Purkinje cell (primary cell): Measurements from ENCODE around the gene RTBDN. TPM values are rescaled to one million over a fixed set of nuclear protein-coding genes. Genes with fewer than 3 reads are reported as not detected.

ENCODE experiments used
- polyA plus RNA-seq: library from polyadenylated mRNA; unstranded; fragments of >200 nt; fragmentation: Nextera tagmentation; gene quantifications from 2 replicates; pipeline ENCODE4 v1.2.1, GENCODE V29; 2014

RTBDN gene
- polyA plus RNA-seq, result 8.2 TPM in 1 of 2 replicates, not detected in the other

GRCh38 chr19:12834566-12834943, at the start of gene RTBDN:
RTBDN (minus strand) TSS chr19:12834579; CDS start chr19:12829979, 4,600 bp downstream.

GRCh38 chr19:12881172-12881808, 46.9 kb upstream of the RTBDN start, which contains the start of gene DNASE2:
DNASE2 (minus strand) TSS chr19:12881449; CDS start chr19:12881375, 74 bp downstream.

GRCh38 chr19:12838182-12838885, 4.0 kb upstream of the RTBDN start, which contains the start of gene MAST1:
MAST1 (plus strand) TSS chr19:12838515; CDS start chr19:12838573, 58 bp downstream.

GRCh38 chr19:12806242-12807081, 27.9 kb downstream of the RTBDN start, which contains the start of gene RNASEH2A:
RNASEH2A (plus strand) TSS chr19:12806584; CDS start chr19:12806674, 90 bp downstream.

GRCh38 chr19:12801466-12802266, 32.7 kb downstream of the RTBDN start, which contains the start of the genes PRDX2 and THSD8:
PRDX2 (minus strand) TSS chr19:12801800; CDS start chr19:12801261, 539 bp downstream.
THSD8 (plus strand) TSS chr19:12802069; CDS start chr19:12802072, 3 bp downstream.

GRCh38 chr19:12791345-12792050, 42.9 kb downstream of the RTBDN start, which contains the start of gene JUNB:
JUNB (plus strand) TSS chr19:12791486; CDS start chr19:12791772, 286 bp downstream.

Other genes with a start within 250 kb of the RTBDN start
- gene ZNF490, start 223.8 kb downstream of the RTBDN start, polyA plus RNA-seq, result 2.1 and 3.1 TPM in 2 replicates
- gene ZNF791, start 223.7 kb downstream of the RTBDN start, polyA plus RNA-seq, result 11.3 and 13.7 TPM in 2 replicates
- gene MAN2B1, start 167.8 kb downstream of the RTBDN start, polyA plus RNA-seq, result 2.5 TPM in 1 of 2 replicates, not detected in the other
- 15.0 and 22.2 TPM in 2 replicates for gene WDR83, start 167.8 kb downstream of the RTBDN start, polyA plus RNA-seq
- gene DHPS, start 152.7 kb downstream of the RTBDN start, polyA plus RNA-seq, result 54.0 and 71.6 TPM in 2 replicates
- not detected in 2 replicates for gene GNG14, start 146.6 kb downstream of the RTBDN start, polyA plus RNA-seq
- gene FBXW9, start 137.9 kb downstream of the RTBDN start, polyA plus RNA-seq, result 0.31 and 0.50 TPM in 2 replicates
- 31.5 and 39.0 TPM in 2 replicates for gene TNPO2, start 110.6 kb downstream of the RTBDN start, polyA plus RNA-seq
- gene TRIR, start 99.9 kb downstream of the RTBDN start, polyA plus RNA-seq, result 64.1 and 73.9 TPM in 2 replicates
- 20.2 and 38.0 TPM in 2 replicates for gene GET3, start 97.1 kb downstream of the RTBDN start, polyA plus RNA-seq
- gene BEST2, start 82.8 kb downstream of the RTBDN start, polyA plus RNA-seq, result not detected in 2 replicates
- 16.2 and 27.2 TPM in 2 replicates for gene HOOK2, start 59.0 kb downstream of the RTBDN start, polyA plus RNA-seq
- gene JUNB, start 43.1 kb downstream of the RTBDN start, polyA plus RNA-seq, result 1.1 TPM in 1 of 2 replicates, not detected in the other
- 1,541 and 1,786 TPM in 2 replicates for gene PRDX2, start 32.8 kb downstream of the RTBDN start, polyA plus RNA-seq
- gene THSD8, start 32.5 kb downstream of the RTBDN start, polyA plus RNA-seq, result 3.0 TPM in 1 of 2 replicates, not detected in the other
- 0.42 and 6.5 TPM in 2 replicates for gene RNASEH2A, start 28.0 kb downstream of the RTBDN start, polyA plus RNA-seq
- 2.5 and 5.0 TPM in 2 replicates for gene MAST1, start 3.9 kb upstream of the RTBDN start, polyA plus RNA-seq
- 1.5 and 2.8 TPM in 2 replicates for gene DNASE2, start 46.9 kb upstream of the RTBDN start, polyA plus RNA-seq
- not detected in 2 replicates for gene KLF1, start 52.6 kb upstream of the RTBDN start, polyA plus RNA-seq
- gene GCDH, start 56.6 kb upstream of the RTBDN start, polyA plus RNA-seq, result 7.2 and 8.1 TPM in 2 replicates
- gene SYCE2, start 84.7 kb upstream of the RTBDN start, polyA plus RNA-seq, result not detected in 2 replicates
- 39.0 and 40.7 TPM in 2 replicates for gene FARSA, start 99.1 kb upstream of the RTBDN start, polyA plus RNA-seq
- gene CALR, start 104.0 kb upstream of the RTBDN start, polyA plus RNA-seq, result 1,157 and 1,633 TPM in 2 replicates
- gene RAD23A, start 111.3 kb upstream of the RTBDN start, polyA plus RNA-seq, result 35.9 and 39.6 TPM in 2 replicates
- 11.9 and 15.4 TPM in 2 replicates for gene GADD45GIP1, start 122.6 kb upstream of the RTBDN start, polyA plus RNA-seq
- not detected in 2 replicates for gene DAND5, start 135.0 kb upstream of the RTBDN start, polyA plus RNA-seq
- 2.0 and 4.5 TPM in 2 replicates for gene NFIX, start 160.9 kb upstream of the RTBDN start, polyA plus RNA-seq